ENCODE measurements around the gene ANO2.

The ANO2 gene

GRCh38 chr12:5900533-5901205, 44.4 kb downstream of the ANO2 start:
- no peak overlapping the region for H3K4me3 ChIP-seq (ENCODE audit: low read depth, low read length)
- H3K27ac ChIP-seq = no peak overlapping the region
- no peak for DNase-seq
- no peaks in the 10 kb centered on the region for H3K36me3 ChIP-seq (replicated peaks)
- no peak for TF ChIP-seq CTCF (IDR thresholded peaks at IDR 0.05; ENCODE audit: low read depth, low read length, missing control alignments)
- H3K27me3 ChIP-seq (replicated peaks) = no peaks in the 10 kb centered on the region
- in situ Hi-C loops (cut with HindIII; ENCODE audit: low pct_ligation_motif_present, low sequenced_read_pairs) = no loop called here

- DNase-seq = no peak
- H3K27ac ChIP-seq = no peak overlapping the region
- H3K36me3 ChIP-seq (replicated peaks) = no peaks in the 10 kb centered on the region
- in situ Hi-C loops (cut with HindIII; ENCODE audit: low pct_ligation_motif_present, low sequenced_read_pairs) = no loop called here
- no peaks in the 10 kb centered on the region for H3K27me3 ChIP-seq (replicated peaks)
- no peak overlapping the region for H3K4me3 ChIP-seq (ENCODE audit: low read depth, low read length)
- TF ChIP-seq CTCF (IDR thresholded peaks at IDR 0.05; ENCODE audit: low read depth, low read length, missing control alignments) = no peak
Measured at GRCh38 chr12:5900076-5900475, 45.0 kb downstream of the ANO2 start.

- Histone ChIP-seq H3K4me3 (ENCODE audit: low read depth, low read length) (no peak overlapping the region), H3K36me3 (replicated peaks) (no peaks in the 10 kb centered on the region), H3K27ac (no peak overlapping the region), H3K27me3 (replicated peaks) (no peaks in the 10 kb centered on the region)
- no peak for TF ChIP-seq CTCF (IDR thresholded peaks at IDR 0.05; ENCODE audit: low read depth, low read length, missing control alignments)
- in situ Hi-C loops (cut with HindIII; ENCODE audit: low pct_ligation_motif_present, low sequenced_read_pairs) = no loop called here
- no peak for DNase-seq
Measured at GRCh38 chr12:5899675-5900074, 45.4 kb downstream of the ANO2 start.

- no peak for DNase-seq
- Histone ChIP-seq H3K4me3 (ENCODE audit: low read depth, low read length) (no peak overlapping the region), H3K27me3 (replicated peaks) (no peaks in the 10 kb centered on the region), H3K36me3 (replicated peaks) (no peaks in the 10 kb centered on the region), H3K27ac (no peak overlapping the region)
- in situ Hi-C loops (cut with HindIII; ENCODE audit: low pct_ligation_motif_present, low sequenced_read_pairs) = no loop called here
- peak; percentile 35 for TF ChIP-seq CTCF (IDR thresholded peaks at IDR 0.05; ENCODE audit: low read depth, low read length, missing control alignments)
Measured at GRCh38 chr12:5898874-5899273, 46.2 kb downstream of the ANO2 start.

GRCh38 chr12:5889381-5890047, 55.5 kb downstream of the ANO2 start:
- DNase-seq = no peak
- H3K4me3 ChIP-seq (ENCODE audit: low read depth, low read length) = no peak overlapping the region
- TF ChIP-seq CTCF (IDR thresholded peaks at IDR 0.05; ENCODE audit: low read depth, low read length, missing control alignments) = peak; percentile 6
- in situ Hi-C loops (cut with HindIII; ENCODE audit: low pct_ligation_motif_present, low sequenced_read_pairs) = no loop called here
- no peaks in the 10 kb centered on the region for H3K27me3 ChIP-seq (replicated peaks)
- H3K27ac ChIP-seq = no peak overlapping the region
- H3K36me3 ChIP-seq (replicated peaks) = no peaks in the 10 kb centered on the region
